GM12878 (cell line): ENCODE data around the gene TFDP1. TPM values are rescaled to one million over a fixed set of nuclear protein-coding genes. Genes with fewer than 3 reads are reported as not detected.

Experiments used
- ATAC-seq: fragments of 200-7000 bp; cut with Tn5 transposase; 3 replicates; pipeline ENCODE4 v1.9.1; 2020; ENCODE audit warnings: mild to moderate bottlenecking, moderate library complexity
- BruUV-seq: library from RNA; stranded (reverse); fragments of 400-500 nt; replicated peaks from 2 replicates; lab custom pipeline; 2021; lab: Mats Ljungman, UMichigan
- CTCF ChIA-PET: fragments of 300-600 bp; sonication (Branson Sonifier 250); formaldehyde crosslinking; extraction: SDS; loops from one replicate; lab custom pipeline; 2021; ENCODE audit warnings: inconsistent platforms; lab: Yijun Ruan, JAX
- POLR2A ChIA-PET: fragments of 350-600 bp; formaldehyde crosslinking; extraction: SDS; loops from one replicate; lab custom pipeline; 2021; ENCODE audit warnings: inconsistent platforms; lab: Charles Lee
- RAD21 ChIA-PET: fragments of 300-600 bp; sonication (Branson Sonifier 250); formaldehyde crosslinking; loops from one replicate; lab custom pipeline; 2023; ENCODE audit warnings: antibody characterized with exemption; ENCODE audit not compliant: unreplicated experiment; lab: Charles Lee
- SMC1A ChIA-PET: fragments of 300-600 bp; sonication (Branson Sonifier 250); formaldehyde crosslinking; loops from one replicate; lab custom pipeline; 2023; ENCODE audit not compliant: unreplicated experiment, uncharacterized antibody; lab: Charles Lee
- DNase-seq: peaks from one replicate; pipeline ENCODE4 v3.0.0-alpha.2; 2011; ENCODE audit warnings: low read depth, low spot score
- FAIRE-seq: peaks from 3 replicates; lab custom pipeline; 2011; peaks lifted over from hg19 to GRCh38; lab: Jason Lieb, UNC
- H2AFZ ChIP-seq: 2 replicates; pipeline ENCODE4 v1.6.0; 2011; ENCODE audit warnings: low read depth, low read length, control low read depth; ENCODE audit not compliant: control insufficient read depth
- H3K27ac ChIP-seq: 2 replicates; pipeline ENCODE4 v1.5.1; 2011; ENCODE audit warnings: control low read depth; ENCODE audit not compliant: control insufficient read depth, insufficient read depth
- H3K27me3 ChIP-seq, 2 experiments: replicated peaks in 1 of 2; 2 replicates each; pipeline versions ENCODE4 v1.6.0 to v1.6.1; 2011; ENCODE audit warnings: low read length in 1 of 2; ENCODE audit not compliant: control insufficient read depth in 2 of 2, insufficient read depth in 2 of 2
- H3K36me3 ChIP-seq, 2 experiments: 2 replicates each; pipeline ENCODE4 v1.5.1; 2011; ENCODE audit warnings: low read length in 1 of 2; ENCODE audit not compliant: control insufficient read depth in 2 of 2, insufficient read depth in 2 of 2
- H3K4me1 ChIP-seq: 2 replicates; pipeline ENCODE4 v1.6.1; 2011; ENCODE audit warnings: mild to moderate bottlenecking, low read length, moderate library complexity, mixed read lengths; ENCODE audit not compliant: control insufficient read depth, insufficient read depth
- H3K4me2 ChIP-seq: 2 replicates; pipeline ENCODE4 v1.6.0; 2011; ENCODE audit warnings: control low read depth; ENCODE audit not compliant: control insufficient read depth, insufficient read depth
- H3K4me3 ChIP-seq: fragments of 200-600 bp; sonication (generic); 2 replicates; pipeline ENCODE4 v1.5.1; 2016
- H3K79me2 ChIP-seq: 2 replicates; pipeline ENCODE4 v1.6.0; 2011; ENCODE audit warnings: low read length; ENCODE audit not compliant: control insufficient read depth, insufficient read depth
- H3K9ac ChIP-seq: 2 replicates; pipeline ENCODE4 v1.8.0; 2011; ENCODE audit warnings: low read length, control low read depth, mixed read lengths; ENCODE audit not compliant: control insufficient read depth, insufficient read depth
- H3K9me3 ChIP-seq: replicated peaks from 3 replicates; pipeline ENCODE4 v1.5.1; 2011; ENCODE audit warnings: mild to moderate bottlenecking, low read length; ENCODE audit not compliant: control insufficient read depth, insufficient read depth
- H4K20me1 ChIP-seq: 2 replicates; pipeline ENCODE4 v1.6.0; 2011; ENCODE audit not compliant: control insufficient read depth, insufficient read depth
- CBX3 ChIP-seq: fragments of 200-600 bp; sonication (generic); IDR thresholded peaks from 2 replicates; pipeline ENCODE4 v1.6.1; 2016; ENCODE audit warnings: low read depth, borderline replicate concordance
- CBX5 ChIP-seq: sonication (generic); IDR thresholded peaks from 2 replicates; pipeline ENCODE4 v1.6.1; 2016; ENCODE audit warnings: low read depth, moderate library complexity, mild to moderate bottlenecking, inconsistent platforms
- EP300 ChIP-seq, 2 experiments: fragments of 150-350 bp in 1 of 2; IDR thresholded peaks; 2 replicates each; pipeline ENCODE4 v1.6.1; 2011 to 2012; ENCODE audit warnings: low read depth in 2 of 2, low read length in 2 of 2, borderline replicate concordance in 1 of 2, improper control_type of control experiment in 1 of 2, inconsistent platforms in 1 of 2; ENCODE audit not compliant: control insufficient read depth in 1 of 2
- ESRRA ChIP-seq: IDR thresholded peaks from 2 replicates; pipeline ENCODE4 v1.6.1; 2012; ENCODE audit warnings: mild to moderate bottlenecking, low read length, improper control_type of control experiment
- FOS ChIP-seq: IDR thresholded peaks from 3 replicates; pipeline ENCODE4 v1.6.1; 2011; ENCODE audit warnings: borderline replicate concordance; ENCODE audit not compliant: insufficient read length; ENCODE audit errors: extremely low read depth
- NFYA ChIP-seq: IDR thresholded peaks from 2 replicates; pipeline ENCODE4 v1.6.1; 2011; ENCODE audit warnings: low read depth, mild to moderate bottlenecking, low read length, improper control_type of control experiment, borderline replicate concordance
- RELB ChIP-seq: fragments of 450-650 bp; IDR thresholded peaks from 2 replicates; pipeline ENCODE4 v1.6.1; 2017; ENCODE audit warnings: low read depth, mild to moderate bottlenecking, moderate library complexity
- SIN3A ChIP-seq: IDR thresholded peaks from 2 replicates; pipeline ENCODE4 v1.6.1; 2012; ENCODE audit warnings: low read depth, low read length, improper control_type of control experiment
- SMARCA5 ChIP-seq: fragments of 450-650 bp; IDR thresholded peaks from 2 replicates; pipeline ENCODE4 v1.6.1; 2017; ENCODE audit warnings: mild to moderate bottlenecking
- WGBS: methylation state at CpG from one replicate; pipeline ENCODE4 v1.1.6; 2016; ENCODE audit warnings: low lambda C conversion rate; ENCODE audit not compliant: insufficient replicate concordance, insufficient coverage; ENCODE audit errors: missing lambda C conversion rate; 5-methylcytosine and 5-hydroxymethylcytosine counted together
- in situ Hi-C: fragments of 300-500 bp; cut with MboI; formaldehyde crosslinking; loops from 9 replicates; pipeline ENCODE4 v1.14.3; 2018; ENCODE audit warnings: mixed read lengths
- intact Hi-C: fragments of 100-400 bp; cut with micrococcal nuclease; formaldehyde crosslinking; loops from one replicate; pipeline ENCODE4 v1.14.2; 2022; ENCODE audit not compliant: unreplicated experiment
- polyA plus RNA-seq, 11 experiments: library from polyadenylated mRNA; depleted of rRNA in 4 of 11; unstranded in 6 of 11; stranded (reverse) in 5 of 11; fragments of >200 nt; fragmentation: Nextera tagmentation in 4 of 11; fragmentation: Illumina TruSeq in 1 of 11; extraction: Ambion mirVana in 4 of 11; extraction: Trizol in 1 of 11; gene quantifications; 1 replicate in 1 of 11; 2 replicates in 10 of 11; pipeline versions ENCODE4 v1.2.1 to v1.2.3, GENCODE V29; 2011 to 2016; ENCODE audit warnings: inconsistent platforms in 2 of 11, missing spikeins in 2 of 11, low read depth in 1 of 11
- total RNA-seq, 4 experiments: library from RNA; depleted of rRNA in 3 of 4; stranded (reverse); fragments of >200 nt in 3 of 4; fragmentation: Illumina TruSeq in 1 of 4; extraction: Trizol in 1 of 4; gene quantifications; 2 replicates each; pipeline versions ENCODE4 v1.2.1 to v1.2.3, GENCODE V29; 2013 to 2021
- TF ChIP-seq, protein P1 (sequence below): fragments of 150-350 bp; IDR thresholded peaks from 2 replicates; pipeline ENCODE4 v1.6.1; 2016; ENCODE audit warnings: low read depth, low read length
- TF ChIP-seq, protein P2 (sequence below): fragments of 450-650 bp; IDR thresholded peaks from 2 replicates; pipeline ENCODE4 v1.6.1; 2018; ENCODE audit warnings: borderline replicate concordance, mild to moderate bottlenecking; ENCODE audit not compliant: partially characterized antibody

Gene TFDP1
- total and polyA plus RNA-seq, 10 of the 15 experiments (the other 5 are each of a cell fraction or from before 2014, with no cell fraction given) = 37.7 to 254 (median 119) TPM

GRCh38 chr13:113564331-113565023 is 20.1 kb upstream of the TFDP1 start:
- Histone ChIP-seq H2AFZ (no peak overlapping the region), H3K27ac (no peak overlapping the region), H3K4me2 (no peak overlapping the region), H3K79me2 (no peaks in the 10 kb centered on the region), H4K20me1 (no peaks in the 10 kb centered on the region), H3K4me3 (no peak overlapping the region), H3K4me1 (no peaks in the 10 kb centered on the region)
- in situ Hi-C loops = no loop called here
- no peak for DNase-seq
- no TSS peak for BruUV-seq
- RAD21 ChIA-PET = no interaction called here
- TF ChIP-seq ESRRA (no peak), CBX5 (no peak), RELB (no peak), SIN3A (no peak), EP300 (IDR thresholded peaks at IDR 0.05; ENCODE audit: borderline replicate concordance in 1 of 2, control insufficient read depth in 1 of 2, low read depth in 2 of 2, low read length in 2 of 2) (no peak), NFYA (no peak), CBX3 (no peak), SMARCA5 (no peak), FOS (no peak)
- TF ChIP-seq, protein P1, sequence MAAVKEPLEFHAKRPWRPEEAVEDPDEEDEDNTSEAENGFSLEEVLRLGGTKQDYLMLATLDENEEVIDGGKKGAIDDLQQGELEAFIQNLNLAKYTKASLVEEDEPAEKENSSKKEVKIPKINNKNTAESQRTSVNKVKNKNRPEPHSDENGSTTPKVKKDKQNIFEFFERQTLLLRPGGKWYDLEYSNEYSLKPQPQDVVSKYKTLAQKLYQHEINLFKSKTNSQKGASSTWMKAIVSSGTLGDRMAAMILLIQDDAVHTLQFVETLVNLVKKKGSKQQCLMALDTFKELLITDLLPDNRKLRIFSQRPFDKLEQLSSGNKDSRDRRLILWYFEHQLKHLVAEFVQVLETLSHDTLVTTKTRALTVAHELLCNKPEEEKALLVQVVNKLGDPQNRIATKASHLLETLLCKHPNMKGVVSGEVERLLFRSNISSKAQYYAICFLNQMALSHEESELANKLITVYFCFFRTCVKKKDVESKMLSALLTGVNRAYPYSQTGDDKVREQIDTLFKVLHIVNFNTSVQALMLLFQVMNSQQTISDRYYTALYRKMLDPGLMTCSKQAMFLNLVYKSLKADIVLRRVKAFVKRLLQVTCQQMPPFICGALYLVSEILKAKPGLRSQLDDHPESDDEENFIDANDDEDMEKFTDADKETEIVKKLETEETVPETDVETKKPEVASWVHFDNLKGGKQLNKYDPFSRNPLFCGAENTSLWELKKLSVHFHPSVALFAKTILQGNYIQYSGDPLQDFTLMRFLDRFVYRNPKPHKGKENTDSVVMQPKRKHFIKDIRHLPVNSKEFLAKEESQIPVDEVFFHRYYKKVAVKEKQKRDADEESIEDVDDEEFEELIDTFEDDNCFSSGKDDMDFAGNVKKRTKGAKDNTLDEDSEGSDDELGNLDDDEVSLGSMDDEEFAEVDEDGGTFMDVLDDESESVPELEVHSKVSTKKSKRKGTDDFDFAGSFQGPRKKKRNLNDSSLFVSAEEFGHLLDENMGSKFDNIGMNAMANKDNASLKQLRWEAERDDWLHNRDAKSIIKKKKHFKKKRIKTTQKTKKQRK = no peak
- TF ChIP-seq, protein P2, sequence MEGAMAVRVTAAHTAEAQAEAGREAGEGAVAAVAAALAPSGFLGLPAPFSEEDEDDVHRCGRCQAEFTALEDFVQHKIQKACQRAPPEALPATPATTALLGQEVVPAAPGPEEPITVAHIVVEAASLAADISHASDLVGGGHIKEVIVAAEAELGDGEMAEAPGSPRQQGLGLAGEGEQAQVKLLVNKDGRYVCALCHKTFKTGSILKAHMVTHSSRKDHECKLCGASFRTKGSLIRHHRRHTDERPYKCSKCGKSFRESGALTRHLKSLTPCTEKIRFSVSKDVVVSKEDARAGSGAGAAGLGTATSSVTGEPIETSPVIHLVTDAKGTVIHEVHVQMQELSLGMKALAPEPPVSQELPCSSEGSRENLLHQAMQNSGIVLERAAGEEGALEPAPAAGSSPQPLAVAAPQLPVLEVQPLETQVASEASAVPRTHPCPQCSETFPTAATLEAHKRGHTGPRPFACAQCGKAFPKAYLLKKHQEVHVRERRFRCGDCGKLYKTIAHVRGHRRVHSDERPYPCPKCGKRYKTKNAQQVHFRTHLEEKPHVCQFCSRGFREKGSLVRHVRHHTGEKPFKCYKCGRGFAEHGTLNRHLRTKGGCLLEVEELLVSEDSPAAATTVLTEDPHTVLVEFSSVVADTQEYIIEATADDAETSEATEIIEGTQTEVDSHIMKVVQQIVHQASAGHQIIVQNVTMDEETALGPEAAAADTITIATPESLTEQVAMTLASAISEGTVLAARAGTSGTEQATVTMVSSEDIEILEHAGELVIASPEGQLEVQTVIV = no peak
- TF ChIP-seq, all 136 proteins: peak for 0
- no peaks in the 10 kb centered on the region for H3K9me3 ChIP-seq
- ChIA-PET CTCF (interaction anchor here (1.1 kb wide), 1 partner anchor 106 kb away, joined by 4 read pairs; no protein-coding TSS in a partner anchor), POLR2A (no interaction called here), SMC1A (interaction anchor here (1.0 kb wide), 1 partner anchor 148 kb away, joined by 3 read pairs; no protein-coding TSS in a partner anchor)
- intact Hi-C loops = no loop called here
- no peak overlapping the region for H3K9ac ChIP-seq
- 68% methylated on average over 14 of the region's 17 CpGs for WGBS
- no peaks in the 10 kb centered on the region for H3K27me3 ChIP-seq
- FAIRE-seq (no peak), ATAC-seq (no peak)
- no peaks in the 10 kb centered on the region for H3K36me3 ChIP-seq
